IPS-15b (cell line): ENCODE measurements around the gene STARD4.
A peak's percentile ranks its signal among the peaks of the same experiment; 100 is the strongest.

Source experiments
- H3K27me3 ChIP-seq: one replicate; pipeline ENCODE4 v1.6.1; 2013; ENCODE audit warnings: low read length; ENCODE audit not compliant: control insufficient read depth, insufficient read depth
- H3K36me3 ChIP-seq: one replicate; pipeline ENCODE4 v1.6.1; 2013; ENCODE audit warnings: low read length; ENCODE audit not compliant: control insufficient read depth, insufficient read depth
- H3K4me1 ChIP-seq: one replicate; pipeline ENCODE4 v1.6.1; 2013; ENCODE audit warnings: mild to moderate bottlenecking, low read length; ENCODE audit not compliant: control insufficient read depth, insufficient read depth
- H3K4me3 ChIP-seq: one replicate; pipeline ENCODE4 v1.5.1; 2013; ENCODE audit warnings: low read depth, low read length
- H3K9ac ChIP-seq: one replicate; pipeline ENCODE4 v1.6.1; 2013; ENCODE audit warnings: low read depth, mild to moderate bottlenecking, low read length
- H3K9me3 ChIP-seq: one replicate; pipeline ENCODE4 v1.6.1; 2013; ENCODE audit warnings: mild to moderate bottlenecking, low read length; ENCODE audit not compliant: control insufficient read depth, insufficient read depth

STARD4 gene, protein sequence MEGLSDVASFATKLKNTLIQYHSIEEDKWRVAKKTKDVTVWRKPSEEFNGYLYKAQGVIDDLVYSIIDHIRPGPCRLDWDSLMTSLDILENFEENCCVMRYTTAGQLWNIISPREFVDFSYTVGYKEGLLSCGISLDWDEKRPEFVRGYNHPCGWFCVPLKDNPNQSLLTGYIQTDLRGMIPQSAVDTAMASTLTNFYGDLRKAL

GRCh38 chr5:111512375-111513130 lies at the start of gene STARD4:
Gene STARD4, minus strand, starts transcription at chr5:111512535. Its CDS starts 5,102 bp downstream, at chr5:111507433.
- H3K36me3 ChIP-seq, result no peaks in the 10 kb centered on the region
- H3K9me3 ChIP-seq, result no peaks in the 10 kb centered on the region
- peak within 1 kb of the TSS; percentile 90 for H3K4me3 ChIP-seq
- no peaks in the 10 kb centered on the region for H3K4me1 ChIP-seq
- peak within 1 kb of the TSS; percentile 73 for H3K9ac ChIP-seq
- H3K27me3 ChIP-seq, result no peaks in the 10 kb centered on the region

DNA sequence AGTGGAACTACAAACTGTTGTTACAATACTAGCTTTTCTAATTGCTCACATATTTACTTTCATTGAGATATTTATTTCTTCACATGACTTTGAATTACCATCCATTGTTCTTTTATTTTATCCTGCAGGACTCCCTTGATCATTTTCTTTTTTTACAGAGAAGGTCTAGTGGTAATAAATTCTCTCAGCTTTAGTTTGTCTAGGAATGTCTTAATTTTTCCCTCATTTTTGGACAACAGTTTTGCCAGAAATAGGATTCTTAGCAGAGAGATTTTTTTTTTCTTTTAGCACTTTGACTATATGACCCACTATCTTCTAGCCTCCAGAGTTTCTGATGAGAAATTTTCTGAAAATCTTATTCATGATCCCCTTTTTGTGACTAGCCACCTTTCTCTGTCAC lies 47.3 kb upstream of the STARD4 start:
- no peak overlapping the region for H3K4me3 ChIP-seq
- peaks cover 9% of the 10 kb centered on the region for H3K4me1 ChIP-seq
- no peaks in the 10 kb centered on the region for H3K9me3 ChIP-seq
- H3K36me3 ChIP-seq, result no peaks in the 10 kb centered on the region
- H3K27me3 ChIP-seq, result no peaks in the 10 kb centered on the region
- no peak overlapping the region for H3K9ac ChIP-seq

DNA sequence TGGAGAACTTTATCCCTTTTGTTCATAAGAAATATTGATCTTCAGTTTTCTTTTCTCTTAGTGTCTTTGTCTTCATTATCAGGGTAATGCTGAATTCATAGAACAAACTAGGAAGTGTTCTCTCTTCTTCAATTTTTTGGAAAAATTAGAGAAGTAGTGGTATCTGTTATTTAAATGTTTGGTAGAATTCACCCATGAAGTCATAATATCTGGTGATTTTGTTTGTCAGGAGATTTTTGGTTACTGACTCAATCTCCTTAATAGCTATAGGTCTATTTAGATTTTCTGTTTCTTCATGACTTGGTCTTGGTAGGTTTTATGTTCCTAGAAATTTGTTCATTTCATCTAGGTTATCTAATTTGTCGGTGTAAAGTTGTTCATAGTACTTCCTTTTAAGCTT lies 45.4 kb upstream of the STARD4 start:
- Histone ChIP-seq H3K36me3 (no peaks in the 10 kb centered on the region), H3K4me3 (no peak overlapping the region), H3K27me3 (no peaks in the 10 kb centered on the region), H3K4me1 (peaks cover 10% of the 10 kb centered on the region), H3K9ac (no peak overlapping the region), H3K9me3 (no peaks in the 10 kb centered on the region)

- Histone ChIP-seq H3K9me3 (no peaks in the 10 kb centered on the region), H3K27me3 (no peaks in the 10 kb centered on the region), H3K9ac (no peak overlapping the region), H3K4me1 (peaks cover 15% of the 10 kb centered on the region), H3K36me3 (no peaks in the 10 kb centered on the region), H3K4me3 (no peak overlapping the region)
Measured at GRCh38 chr5:111557111-111557510, 44.8 kb upstream of the STARD4 start.

GRCh38 chr5:111556501-111556900 lies 44.2 kb upstream of the STARD4 start:
- Histone ChIP-seq H3K9ac (no peak overlapping the region), H3K4me3 (no peak overlapping the region), H3K27me3 (no peaks in the 10 kb centered on the region), H3K4me1 (peaks cover 21% of the 10 kb centered on the region), H3K36me3 (no peaks in the 10 kb centered on the region), H3K9me3 (no peaks in the 10 kb centered on the region)

DNA sequence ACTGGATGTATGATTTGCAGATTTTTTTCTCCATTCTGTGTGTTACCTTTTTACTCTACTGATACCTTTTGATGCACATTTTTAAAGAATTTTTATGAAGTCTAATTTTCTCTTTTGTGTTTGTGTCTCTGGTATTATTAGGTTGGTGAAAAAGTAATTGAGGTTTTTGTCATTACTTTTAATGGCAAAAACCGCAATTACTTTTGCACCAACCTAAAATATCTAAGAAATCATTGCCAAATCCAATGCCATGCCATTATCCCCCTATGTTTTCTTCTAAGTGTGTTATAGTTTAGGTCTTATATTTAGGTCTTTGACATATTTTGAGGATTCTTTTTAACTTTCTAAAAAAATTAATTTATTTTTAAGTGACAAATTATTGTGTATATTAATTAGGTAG lies 43.4 kb upstream of the STARD4 start:
- Histone ChIP-seq H3K9ac (no peak overlapping the region), H3K9me3 (no peaks in the 10 kb centered on the region), H3K4me3 (no peak overlapping the region), H3K4me1 (peaks cover 23% of the 10 kb centered on the region), H3K36me3 (no peaks in the 10 kb centered on the region), H3K27me3 (no peaks in the 10 kb centered on the region)

- Histone ChIP-seq H3K9ac (no peak overlapping the region), H3K4me3 (no peak overlapping the region), H3K9me3 (no peaks in the 10 kb centered on the region), H3K4me1 (peaks cover 20% of the 10 kb centered on the region), H3K36me3 (no peaks in the 10 kb centered on the region), H3K27me3 (no peaks in the 10 kb centered on the region)
Measured at GRCh38 chr5:111553868-111554267, 41.5 kb upstream of the STARD4 start.

DNA sequence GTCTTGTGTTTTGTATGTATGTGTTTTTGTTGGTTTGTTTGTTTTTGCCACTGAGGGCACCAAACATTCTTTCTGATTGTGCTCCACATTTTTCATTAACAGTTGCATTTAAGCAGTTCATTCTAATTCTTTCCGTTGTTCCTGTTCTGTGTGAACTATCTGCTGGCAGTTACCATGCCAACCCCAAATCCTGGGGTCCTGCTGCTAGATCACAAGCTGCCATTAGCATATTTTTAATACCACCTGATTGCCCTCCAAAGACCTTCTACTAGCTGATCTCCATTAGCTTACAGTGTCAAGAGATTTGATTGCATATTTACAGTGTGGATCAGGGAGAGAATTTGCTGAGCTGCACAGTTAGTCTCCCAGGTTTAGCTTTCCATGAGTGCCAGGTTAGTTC lies 40.6 kb upstream of the STARD4 start:
- Histone ChIP-seq H3K27me3 (no peaks in the 10 kb centered on the region), H3K9ac (no peak overlapping the region)

GRCh38 chr5:111552492-111552891 lies 40.2 kb upstream of the STARD4 start:
- peaks cover 20% of the 10 kb centered on the region for H3K4me1 ChIP-seq
- H3K36me3 ChIP-seq, result no peaks in the 10 kb centered on the region
- no peak overlapping the region for H3K4me3 ChIP-seq
- no peaks in the 10 kb centered on the region for H3K27me3 ChIP-seq
- no peak overlapping the region for H3K9ac ChIP-seq
- no peaks in the 10 kb centered on the region for H3K9me3 ChIP-seq

More for the DNA sequence above, 40.6 kb upstream of the STARD4 start:
- no peaks in the 10 kb centered on the region for H3K36me3 ChIP-seq
- H3K9me3 ChIP-seq, result no peaks in the 10 kb centered on the region
- H3K4me3 ChIP-seq, result no peak overlapping the region
- peaks cover 20% of the 10 kb centered on the region for H3K4me1 ChIP-seq

GRCh38 chr5:111551569-111552275 lies 39.4 kb upstream of the STARD4 start:
- H3K9ac ChIP-seq, result no peak overlapping the region
- H3K4me1 ChIP-seq, result peaks cover 20% of the 10 kb centered on the region
- H3K9me3 ChIP-seq, result no peaks in the 10 kb centered on the region
- H3K4me3 ChIP-seq, result no peak overlapping the region
- no peaks in the 10 kb centered on the region for H3K27me3 ChIP-seq
- no peaks in the 10 kb centered on the region for H3K36me3 ChIP-seq

DNA sequence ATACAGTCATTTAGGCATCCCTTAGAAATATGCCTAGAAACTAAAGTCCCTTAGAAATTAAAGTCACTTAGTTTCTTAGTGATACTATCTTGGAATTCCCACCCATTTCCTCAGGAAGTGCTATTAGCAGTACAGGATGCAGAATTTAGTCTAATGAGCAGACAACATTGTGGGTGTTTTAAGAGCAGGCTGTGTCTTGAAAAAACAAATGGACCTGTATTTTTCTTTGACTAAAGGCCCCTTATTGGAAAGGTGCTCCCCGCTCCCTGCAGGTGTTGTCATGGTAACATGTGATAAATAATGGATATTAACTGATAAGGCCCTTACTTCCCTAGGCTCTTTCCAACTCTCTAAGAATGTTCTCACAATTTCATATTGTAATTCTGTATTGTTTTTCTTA lies 38.8 kb upstream of the STARD4 start:
- H3K9me3 ChIP-seq, result no peaks in the 10 kb centered on the region
- H3K9ac ChIP-seq, result no peak overlapping the region
- no peak overlapping the region for H3K4me3 ChIP-seq
- no peaks in the 10 kb centered on the region for H3K36me3 ChIP-seq
- no peaks in the 10 kb centered on the region for H3K27me3 ChIP-seq
- peaks cover 20% of the 10 kb centered on the region for H3K4me1 ChIP-seq
